OCI-LY3 (cell line): ENCODE results near the gene KDELR3.

ENCODE experiments used
- EZH2phosphoT487 ChIP-seq: fragments of 200-600 bp; shearing (Covaris generic); IDR thresholded peaks from 2 replicates; pipeline ENCODE4 v1.6.1; 2018; ENCODE audit warnings: antibody characterized with exemption, mixed run types, low read depth
- TF ChIP-seq, protein P1 (sequence below): fragments of 200-600, 300-600 bp; sonication (generic); IDR thresholded peaks from 2 replicates; pipeline ENCODE4 v1.5.1; 2014; ENCODE audit warnings: antibody characterized with exemption, low read length, low read depth

DNA sequence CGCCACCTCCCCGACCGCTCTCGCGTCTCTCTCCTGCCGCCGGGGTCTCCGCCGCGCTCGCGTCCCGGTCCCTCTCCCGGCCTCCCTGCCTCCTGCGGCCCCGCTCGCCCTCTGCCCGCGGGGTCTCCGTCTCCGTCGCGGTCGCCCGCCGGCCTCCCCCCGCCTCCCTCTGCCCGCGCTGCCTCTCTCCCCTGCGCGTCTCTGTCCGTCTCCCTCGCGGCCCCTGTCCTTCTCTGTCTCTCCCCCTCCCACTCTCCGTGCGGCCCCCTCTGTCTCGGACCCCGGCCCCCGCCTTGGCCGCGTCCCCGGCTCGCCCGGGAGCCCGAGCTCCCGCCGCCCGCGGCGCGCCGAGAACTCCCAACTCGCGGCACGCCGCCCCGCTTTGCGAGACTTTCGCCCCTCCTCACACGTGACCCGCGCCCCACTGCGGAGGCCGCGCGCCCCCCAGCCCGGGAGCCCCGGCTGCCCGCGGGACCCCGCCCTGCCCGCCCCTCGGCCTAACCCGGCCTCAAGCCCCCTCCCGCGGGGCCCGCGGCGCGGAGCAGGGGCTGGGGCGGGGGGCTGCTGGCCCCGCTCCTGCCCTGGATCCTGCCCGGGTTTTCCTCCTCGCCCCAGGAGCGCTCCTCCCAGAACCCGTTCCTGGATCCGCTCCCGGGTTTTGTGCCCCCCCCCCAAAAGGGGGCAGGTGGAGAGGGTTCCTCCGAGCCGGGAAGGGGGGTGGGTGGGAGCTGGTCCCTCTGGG lies 12.2 kb upstream of the KDELR3 start:
- TF ChIP-seq, protein P1, sequence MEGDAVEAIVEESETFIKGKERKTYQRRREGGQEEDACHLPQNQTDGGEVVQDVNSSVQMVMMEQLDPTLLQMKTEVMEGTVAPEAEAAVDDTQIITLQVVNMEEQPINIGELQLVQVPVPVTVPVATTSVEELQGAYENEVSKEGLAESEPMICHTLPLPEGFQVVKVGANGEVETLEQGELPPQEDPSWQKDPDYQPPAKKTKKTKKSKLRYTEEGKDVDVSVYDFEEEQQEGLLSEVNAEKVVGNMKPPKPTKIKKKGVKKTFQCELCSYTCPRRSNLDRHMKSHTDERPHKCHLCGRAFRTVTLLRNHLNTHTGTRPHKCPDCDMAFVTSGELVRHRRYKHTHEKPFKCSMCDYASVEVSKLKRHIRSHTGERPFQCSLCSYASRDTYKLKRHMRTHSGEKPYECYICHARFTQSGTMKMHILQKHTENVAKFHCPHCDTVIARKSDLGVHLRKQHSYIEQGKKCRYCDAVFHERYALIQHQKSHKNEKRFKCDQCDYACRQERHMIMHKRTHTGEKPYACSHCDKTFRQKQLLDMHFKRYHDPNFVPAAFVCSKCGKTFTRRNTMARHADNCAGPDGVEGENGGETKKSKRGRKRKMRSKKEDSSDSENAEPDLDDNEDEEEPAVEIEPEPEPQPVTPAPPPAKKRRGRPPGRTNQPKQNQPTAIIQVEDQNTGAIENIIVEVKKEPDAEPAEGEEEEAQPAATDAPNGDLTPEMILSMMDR = no peak
- no peak for TF ChIP-seq EZH2phosphoT487
